NCI-H187 treated with DMSO at 0.1 percent for 48 hours (cell line): ENCODE data around the gene SNX18.

Experiments
- DNase-seq: peaks from one replicate; lab custom pipeline; 2025; lab: John Stamatoyannopoulos, UW

SNX18 gene

DNA sequence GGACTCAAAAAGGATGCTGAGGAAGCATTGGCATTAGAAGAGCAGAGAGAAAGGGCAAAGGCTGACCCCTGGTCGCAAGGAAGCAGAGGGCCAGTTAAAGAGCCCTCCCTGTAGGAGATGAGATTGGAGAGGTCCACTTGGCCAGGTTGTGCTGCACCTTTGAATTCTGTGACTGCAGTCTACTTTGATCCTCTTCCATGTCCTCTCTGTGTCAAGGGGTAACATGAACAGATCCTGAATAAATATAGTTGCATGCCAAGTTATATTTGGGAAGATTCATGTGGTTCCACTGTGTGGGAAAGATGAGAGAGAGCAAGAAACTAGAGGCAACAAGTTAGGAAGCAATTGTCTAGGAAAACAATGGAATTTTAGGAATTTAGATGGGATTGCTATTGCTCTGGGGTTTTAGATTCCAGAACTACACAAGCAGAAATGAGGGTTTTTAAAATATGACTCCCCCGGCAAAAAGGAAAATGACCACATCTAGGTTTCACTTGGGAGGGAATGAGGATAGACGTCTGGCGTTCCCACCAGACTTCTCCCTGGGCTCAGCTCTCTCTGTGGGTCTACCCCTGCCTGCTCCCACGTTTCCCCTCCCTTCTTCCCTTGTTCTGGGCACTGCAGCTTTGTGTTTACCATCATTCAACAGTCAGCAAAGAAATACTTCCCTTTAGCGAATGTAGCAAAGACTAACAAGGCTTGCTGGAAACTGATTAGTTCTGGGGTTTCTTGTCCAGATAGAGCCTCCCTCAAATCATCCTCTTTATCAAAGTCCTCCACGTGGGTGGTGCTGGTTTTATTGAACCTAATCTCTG lies 63.6 kb downstream of the SNX18 start:
- no peak for DNase-seq

DNA sequence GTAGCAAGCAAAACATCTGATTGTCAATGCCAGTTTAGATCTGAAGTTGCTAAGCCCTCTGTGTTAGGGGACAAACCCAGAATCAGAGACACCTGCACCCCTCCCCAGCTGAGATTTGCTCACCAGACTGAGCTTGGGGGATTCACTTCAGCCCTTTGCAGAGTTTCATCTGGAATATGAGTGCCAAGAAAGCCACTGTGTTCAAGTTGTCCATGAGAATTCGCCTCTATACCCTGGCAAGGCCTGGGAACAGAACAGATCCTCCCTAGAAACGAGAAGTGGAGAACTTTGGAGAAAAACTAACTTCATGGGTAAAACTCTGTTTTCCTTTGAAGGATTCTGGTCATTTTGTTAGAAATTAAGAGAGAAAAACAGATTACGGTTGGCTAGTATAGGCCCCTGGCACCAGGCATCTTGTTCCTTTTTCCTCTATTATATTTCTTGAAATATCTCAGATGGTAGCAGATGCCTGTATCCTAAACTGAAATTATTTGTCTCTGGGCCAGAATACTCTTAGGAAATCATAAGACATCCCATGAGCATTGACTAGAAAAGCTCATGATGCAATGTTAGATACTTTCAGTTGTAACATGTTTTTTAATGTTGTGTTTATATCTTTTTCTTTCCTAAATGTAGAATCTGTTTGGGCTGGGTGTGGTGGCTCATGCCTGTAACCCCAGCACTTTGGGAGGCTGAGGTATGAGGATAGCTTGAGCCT lies 64.4 kb downstream of the SNX18 start:
- DNase-seq = no peak

DNA sequence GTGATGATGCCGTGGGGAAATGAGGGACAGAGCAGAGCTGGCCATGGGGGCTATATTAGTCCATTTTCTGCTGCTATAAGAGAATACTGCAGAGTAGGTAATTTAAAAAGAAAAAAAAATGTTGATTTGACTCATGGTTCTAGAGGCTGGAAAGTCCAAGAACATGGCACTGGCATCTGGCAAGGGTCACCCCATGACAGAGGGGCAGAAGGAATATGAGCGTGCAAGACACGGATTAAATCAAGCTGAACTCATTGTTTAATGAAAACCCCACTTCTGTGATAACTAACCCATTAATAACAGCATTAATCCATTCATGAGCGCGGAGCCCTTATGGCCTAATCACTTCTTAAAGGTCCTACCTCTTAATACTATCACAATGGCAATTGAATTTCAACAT lies 68.8 kb downstream of the SNX18 start:
- DNase-seq = no peak

DNA sequence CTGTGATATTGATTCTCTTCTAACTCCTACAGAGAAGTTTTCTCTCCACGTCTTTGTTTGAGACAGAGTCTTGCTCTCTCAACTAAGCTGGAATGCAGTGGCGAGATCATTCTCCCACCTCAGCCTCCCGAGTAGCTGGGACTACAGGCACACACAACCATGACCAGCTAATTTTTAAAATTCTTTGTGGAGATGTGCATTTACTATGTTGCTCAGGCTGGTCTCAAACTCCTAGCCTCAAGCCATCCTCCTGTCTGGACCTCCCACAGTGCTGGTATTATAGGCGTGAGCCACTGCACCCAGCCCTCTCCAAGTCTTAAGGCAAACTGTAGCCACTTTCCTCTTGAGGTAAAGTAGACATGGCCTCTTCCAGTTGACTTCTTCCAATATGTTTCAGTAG lies 72.2 kb downstream of the SNX18 start:
- DNase-seq = no peak

DNA sequence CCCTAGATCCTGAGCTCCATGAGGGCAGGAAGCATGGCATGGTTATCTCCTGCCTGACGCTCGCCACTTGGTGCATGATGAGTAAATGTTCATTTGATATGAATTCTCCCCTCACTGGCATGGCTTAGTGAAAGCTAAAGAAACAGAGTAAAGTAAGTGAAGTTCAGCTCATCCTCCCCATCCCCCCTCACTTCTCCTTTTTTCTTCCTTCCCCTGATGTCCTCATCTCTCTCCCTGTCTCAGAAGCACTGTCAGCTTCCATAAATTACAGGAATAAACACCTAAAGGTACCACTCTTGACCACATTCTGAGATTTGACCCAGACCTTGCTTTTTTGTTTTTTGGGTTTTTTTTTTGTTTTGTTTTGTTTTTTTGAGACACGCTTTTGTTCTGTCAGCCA lies 73.3 kb downstream of the SNX18 start:
- no peak for DNase-seq

DNA sequence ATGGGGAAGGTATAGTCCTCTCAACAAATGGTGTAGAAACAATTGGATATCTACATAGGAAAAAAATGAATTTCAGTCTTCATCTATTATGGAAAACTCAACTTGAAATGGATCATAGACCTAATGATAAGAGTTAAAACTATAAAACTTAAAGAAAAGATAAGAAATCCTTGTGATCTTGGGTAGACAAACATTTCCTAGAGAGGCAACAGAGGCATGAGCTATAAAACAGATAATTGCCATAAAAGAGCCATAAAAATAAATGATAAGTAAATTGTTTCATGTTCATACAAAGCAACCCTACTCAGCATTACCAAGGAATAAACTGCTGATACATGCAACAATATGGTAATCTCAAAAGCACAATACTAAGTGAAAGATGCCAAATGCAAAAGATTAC lies 76.2 kb downstream of the SNX18 start:
- no peak for DNase-seq

DNA sequence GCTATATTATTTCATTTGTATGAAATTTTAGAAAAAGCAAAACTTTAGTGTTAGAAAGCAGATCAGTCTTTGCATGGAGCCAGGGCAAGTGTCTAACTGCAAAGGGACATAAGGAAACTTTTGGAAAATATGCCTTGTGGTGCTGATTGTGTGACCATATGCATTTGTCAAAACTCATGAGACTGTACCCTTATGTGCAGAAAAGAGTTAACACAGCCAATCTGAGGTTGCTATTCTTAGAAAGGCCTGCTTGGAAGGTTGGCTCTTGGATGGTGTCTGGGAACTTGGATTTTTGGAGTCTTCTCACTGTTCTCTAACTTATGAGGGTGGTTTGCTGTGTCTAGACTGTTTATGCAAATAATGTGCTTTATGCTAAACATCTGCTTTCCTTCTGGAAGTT lies 76.6 kb downstream of the SNX18 start:
- no peak for DNase-seq

DNA sequence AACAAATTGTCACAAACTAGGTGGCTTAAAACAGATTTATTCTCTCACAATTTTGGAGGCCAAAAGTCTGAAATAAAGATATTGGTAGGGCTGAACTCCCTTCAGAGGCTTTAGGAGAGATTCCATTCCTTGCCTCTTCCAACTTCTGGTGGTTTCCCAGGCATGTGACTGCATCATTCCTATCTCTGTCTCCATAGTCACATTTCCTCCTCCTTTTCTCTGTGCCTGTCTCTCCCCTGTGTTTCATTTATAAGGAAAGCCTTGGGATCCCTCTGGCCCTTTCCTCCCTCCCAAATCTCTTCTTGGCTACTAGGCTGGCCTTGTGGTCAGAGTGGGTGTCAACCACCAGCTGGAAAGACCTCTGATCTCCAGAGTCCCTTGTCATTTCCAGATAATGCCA lies 78.2 kb downstream of the SNX18 start:
- no peak for DNase-seq
